HG03558 (cell line): Measurements from ENCODE around the gene GCNT1.
"Not testable (repeated sequence)": the region's sequence is repeated elsewhere in the genome, so short reads cannot be mapped to it uniquely, and the experiment has no call there.

Experiments used
- ATAC-seq: cut with Tn5 transposase; IDR thresholded peaks from one replicate; pipeline ENCODE4 v1.9.1; 2021; ENCODE audit warnings: moderate number of reproducible peaks; ENCODE audit not compliant: unreplicated experiment; ENCODE audit errors: extremely low read depth

The GCNT1 gene

DNA sequence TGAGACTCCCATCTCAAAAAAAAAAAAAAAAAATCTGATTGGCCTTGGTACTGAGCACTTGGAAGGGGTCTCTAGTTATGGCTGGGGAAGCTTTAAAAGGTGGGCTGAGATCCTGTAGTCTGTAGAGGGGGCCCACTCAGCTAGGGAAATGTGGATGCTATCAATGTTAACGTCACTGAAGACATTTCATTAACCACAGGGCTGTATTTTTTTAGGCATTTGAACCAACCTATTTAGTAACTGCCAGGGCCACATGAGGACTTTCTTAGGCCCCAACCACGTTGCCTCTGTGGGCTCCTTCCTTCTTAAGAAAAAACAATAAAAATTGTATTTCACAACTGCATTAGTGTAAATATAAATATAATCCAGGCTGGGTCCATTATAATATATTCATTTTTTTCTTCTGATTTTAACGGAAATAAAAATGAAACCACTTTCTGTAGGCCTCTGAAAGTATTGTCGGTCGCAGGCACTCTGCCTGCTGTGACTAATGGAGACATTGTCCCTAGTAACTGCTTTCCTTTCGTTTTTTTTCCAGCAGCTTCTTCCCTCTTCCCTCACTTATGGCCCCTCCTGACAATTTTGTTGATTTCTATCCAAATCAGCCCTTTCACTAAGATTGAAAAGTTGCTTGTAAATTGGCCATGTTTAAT, 71.6 kb downstream of the GCNT1 start:
- ATAC-seq: peak; percentile 59

DNA sequence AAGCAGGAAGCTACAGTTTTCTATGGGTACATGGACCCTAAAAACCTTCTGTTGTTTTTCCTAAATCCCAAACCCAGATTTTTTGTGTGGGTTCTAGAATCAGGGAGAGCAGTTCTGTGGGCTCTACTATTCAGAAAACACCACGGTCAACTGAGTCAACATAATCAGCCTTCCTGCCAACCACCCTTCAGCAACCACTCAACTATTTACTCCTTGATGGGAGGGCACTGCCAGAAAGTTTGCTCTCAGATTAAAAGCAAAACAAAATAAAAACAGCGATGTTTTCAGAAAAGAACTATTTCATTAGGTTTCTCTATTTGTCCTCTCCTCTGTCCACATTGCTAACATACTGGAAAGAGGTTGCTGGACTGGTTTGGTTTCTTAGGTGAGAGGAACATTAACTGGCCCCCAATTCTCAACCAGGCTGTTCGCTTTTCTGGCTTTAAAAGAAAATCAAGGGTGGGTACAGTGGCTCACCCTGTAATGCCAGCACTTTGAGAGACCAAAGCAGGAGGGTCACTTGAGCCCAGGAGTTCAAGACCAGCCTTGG, 72.3 kb downstream of the GCNT1 start:
- no peak for ATAC-seq

DNA sequence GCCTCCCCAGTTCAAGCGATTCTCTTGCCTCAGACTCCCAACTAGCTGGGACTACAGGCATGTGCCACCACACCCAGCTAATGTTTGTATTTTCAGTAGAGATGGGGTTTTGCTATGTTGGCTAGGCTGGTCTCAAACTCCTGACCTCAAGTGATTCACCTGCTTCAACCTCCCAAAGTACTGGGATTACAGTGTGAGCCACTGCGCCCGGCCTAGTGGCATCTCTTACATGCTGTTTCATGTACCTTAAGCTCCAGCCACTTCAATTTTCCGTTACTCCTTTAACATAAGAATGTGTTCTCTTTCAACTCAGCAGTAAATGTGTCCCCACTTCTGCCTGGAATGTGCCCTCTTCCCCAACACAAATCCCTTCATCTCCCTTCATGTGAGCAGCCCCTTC, 73.9 kb downstream of the GCNT1 start:
- ATAC-seq: not testable (repeated sequence)

DNA sequence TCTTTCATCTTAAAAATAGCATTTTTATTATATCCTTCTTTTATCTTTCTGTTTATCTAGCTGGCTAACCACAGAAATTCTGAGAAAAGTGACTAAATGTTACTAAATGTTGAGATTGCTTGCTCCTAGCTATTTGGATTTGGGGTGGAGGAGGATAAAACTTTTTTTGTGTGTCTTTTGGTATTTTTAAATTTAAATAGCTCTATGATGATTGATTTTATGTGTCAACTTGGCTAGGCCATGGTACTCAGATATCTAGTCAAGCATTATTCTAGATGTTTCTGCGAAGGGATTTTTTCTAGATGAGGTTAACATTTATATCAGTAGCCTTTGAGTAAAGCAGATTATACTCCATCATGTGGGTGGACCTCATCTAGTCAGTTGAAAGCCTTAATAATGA, 75.0 kb downstream of the GCNT1 start:
- ATAC-seq: no peak

DNA sequence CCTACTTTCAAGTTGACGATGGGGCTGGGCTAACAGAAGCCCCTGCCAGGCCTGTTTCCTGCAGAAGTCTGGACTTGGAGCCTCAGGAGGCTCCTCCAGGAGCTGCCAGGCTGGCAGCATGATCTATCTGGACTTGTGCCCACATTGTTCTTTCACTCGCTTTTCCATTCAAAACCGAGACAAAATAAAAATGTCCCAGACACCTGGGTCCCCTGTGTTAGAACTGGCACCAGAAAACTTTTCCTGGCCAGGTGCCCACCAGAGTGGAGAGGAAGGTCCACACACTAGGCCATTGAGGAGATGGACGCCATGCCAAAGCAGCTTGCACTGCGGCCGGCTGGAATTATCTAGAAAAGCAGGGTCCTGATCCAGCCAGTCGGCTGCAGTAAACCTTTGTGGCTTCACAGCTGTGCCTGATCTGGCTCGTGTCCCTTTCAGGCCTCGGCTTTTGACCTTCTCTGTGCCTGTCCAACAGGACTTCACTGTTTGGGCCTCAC, 78.2 kb downstream of the GCNT1 start:
- ATAC-seq: no peak

DNA sequence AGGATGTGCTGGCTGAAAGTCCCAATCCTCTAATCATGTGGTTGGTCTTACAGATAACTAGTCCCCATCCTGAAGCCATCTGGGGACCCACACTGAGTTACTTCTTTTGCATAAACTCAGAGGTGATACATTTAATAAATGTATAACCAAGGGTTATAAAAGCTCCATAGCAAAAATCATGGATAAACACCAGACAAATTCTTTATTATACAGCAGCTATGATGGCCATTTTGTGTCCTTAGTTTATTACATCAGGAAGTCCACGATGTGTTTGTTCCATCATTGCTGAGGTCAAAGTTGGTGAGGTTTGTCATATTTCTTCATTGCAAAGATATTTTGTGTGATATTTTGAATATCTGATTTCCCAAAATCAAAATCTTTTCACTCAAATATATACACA, 80.2 kb downstream of the GCNT1 start:
- no peak for ATAC-seq

DNA sequence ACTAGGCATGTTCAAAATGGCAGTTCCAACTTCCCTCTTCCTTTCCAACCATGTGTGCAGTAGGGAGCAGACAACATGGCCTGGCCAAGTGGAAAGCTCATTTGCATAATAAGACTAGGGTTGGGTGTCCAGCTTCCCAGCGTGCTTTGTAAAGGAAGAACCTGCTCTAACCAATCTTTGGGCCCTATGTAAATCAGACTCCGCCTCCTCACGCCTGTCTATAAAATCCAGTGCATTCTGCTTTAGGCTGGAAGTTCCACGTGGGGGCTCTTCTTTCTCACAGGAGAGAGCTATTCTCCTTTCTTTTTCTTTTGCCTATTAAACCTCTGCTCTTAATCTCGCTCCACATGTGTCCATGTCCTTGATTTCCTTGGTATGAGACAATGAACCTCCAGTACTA, 83.4 kb downstream of the GCNT1 start:
- ATAC-seq: no peak

DNA sequence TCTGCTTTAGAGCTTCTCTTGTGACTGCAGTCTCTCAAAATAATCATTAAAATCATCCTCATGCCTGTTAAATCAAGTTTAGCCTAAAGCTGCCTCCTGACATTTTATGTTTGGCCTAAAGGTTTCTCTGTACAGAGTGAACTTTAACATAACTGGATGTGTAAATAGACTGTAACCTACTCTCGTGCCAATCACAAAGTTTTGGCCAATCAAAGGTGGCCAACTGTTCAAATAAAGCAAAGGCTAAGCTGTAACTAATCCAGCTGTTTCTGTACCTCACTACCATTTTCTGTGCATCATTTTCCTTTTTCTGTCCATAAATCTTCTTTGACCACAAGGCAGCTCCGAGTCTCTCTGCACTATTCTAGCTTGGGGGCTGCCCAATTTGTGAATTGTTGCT, 86.2 kb downstream of the GCNT1 start:
- no peak for ATAC-seq

DNA sequence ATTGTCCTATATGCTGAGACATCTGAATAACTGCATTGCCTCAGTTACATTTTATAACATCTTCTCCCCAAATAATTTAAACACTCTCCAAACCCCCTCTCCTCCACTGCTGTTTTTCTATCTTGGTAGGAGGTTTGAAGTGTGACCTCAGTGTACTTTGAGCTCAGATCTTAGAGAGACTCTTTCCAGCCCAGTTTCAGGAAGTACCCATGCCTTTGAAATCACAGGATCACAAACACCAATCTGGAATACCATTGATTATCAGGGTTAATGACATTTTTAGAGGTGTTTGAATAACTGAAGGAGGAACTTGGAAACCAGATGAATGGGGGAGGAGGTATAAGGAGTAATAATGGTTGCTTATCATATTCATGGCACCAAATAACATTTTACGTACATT, 93.2 kb downstream of the GCNT1 start:
- no peak for ATAC-seq

DNA sequence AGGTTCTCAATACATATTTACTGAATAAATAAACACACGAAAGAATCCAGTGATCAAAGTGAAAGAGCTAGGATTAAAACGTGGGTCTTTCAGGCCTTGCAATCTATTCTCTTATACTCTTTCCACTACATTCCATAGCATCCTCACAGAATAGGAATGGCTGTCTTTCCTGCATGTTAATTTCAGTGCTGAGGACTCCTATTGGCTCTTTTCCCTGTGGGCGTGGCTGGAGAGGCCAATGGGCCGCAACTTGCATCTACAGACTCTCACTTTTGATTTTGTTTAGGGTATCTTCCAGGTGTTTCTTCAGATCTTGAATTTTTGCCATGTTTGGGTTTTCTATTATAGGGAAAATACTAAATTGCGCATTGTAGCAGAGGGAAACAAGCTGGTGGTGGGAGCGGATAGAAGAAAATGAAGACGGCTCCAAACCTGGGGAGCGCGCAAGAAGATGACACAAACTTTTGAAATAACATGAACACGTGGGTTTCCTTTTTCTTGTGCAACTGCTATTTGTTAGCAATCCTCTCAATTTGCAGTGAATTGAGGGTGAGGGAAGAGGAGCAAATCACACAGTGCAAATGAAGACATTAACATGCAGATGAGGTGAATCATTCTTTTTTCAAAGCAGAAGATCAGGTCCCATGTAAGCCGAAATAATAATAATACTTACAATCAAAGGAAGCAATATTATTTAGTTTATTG, 93.9 kb downstream of the GCNT1 start:
- ATAC-seq: no peak

DNA sequence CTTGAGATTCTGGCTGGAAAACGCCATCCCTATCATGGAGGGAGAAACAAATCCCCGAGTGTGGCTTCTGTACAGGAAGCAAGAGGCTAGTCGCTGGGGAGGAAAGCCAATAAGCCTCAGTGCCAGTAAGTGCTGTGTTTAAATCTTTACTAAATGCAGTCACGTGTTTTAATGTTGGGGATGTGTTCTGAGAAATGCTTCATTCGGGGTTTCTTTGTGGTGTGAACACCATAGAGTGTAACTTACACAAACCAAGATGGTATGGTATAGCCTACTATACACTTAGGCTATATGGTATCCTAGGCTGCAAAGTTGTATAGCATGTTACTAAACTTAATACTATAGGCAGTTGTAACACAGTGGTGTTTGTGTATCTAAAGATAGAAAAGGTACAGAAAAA, 94.7 kb downstream of the GCNT1 start:
- ATAC-seq: no peak
